HG02610 (cell line): ENCODE data around the gene TAS2R46.
"Not testable (repeated sequence)": the region's sequence is repeated elsewhere in the genome, so short reads cannot be mapped to it uniquely, and the experiment has no call there.

Source experiments
- ATAC-seq: cut with Tn5 transposase; IDR thresholded peaks from one replicate; pipeline ENCODE4 v1.9.1; 2021; ENCODE audit warnings: mild to moderate bottlenecking, moderate library complexity; ENCODE audit not compliant: unreplicated experiment

The TAS2R46 gene

DNA sequence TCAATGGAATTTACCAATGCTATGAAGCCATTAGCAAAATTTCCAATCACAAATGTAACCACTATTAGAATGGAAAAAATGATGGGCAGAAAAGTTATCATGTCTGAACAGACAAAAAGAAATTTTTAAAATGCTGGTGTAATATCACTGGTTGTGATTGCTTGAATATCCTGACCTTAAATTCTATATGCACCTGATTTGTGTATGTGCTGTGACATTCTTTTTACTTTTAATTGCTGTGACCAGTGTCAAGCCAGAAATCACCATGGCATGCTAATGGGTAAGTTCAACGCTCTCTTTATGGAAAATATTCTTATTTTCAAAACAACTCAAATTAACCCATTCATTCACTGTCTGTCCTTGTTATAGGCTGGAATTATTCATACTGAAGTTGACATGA lies at the start of gene TAS2R46:
TSS of gene TAS2R46 (minus strand) at position 101 of the 400 bp plus-strand sequence. CDS start at position 101, 0 bp downstream.
- ATAC-seq: not testable (repeated sequence)

- not testable (repeated sequence) for ATAC-seq
These were observed 49.1 kb upstream of the TAS2R46 start for GRCh38 chr12:11111213-11111612.

DNA sequence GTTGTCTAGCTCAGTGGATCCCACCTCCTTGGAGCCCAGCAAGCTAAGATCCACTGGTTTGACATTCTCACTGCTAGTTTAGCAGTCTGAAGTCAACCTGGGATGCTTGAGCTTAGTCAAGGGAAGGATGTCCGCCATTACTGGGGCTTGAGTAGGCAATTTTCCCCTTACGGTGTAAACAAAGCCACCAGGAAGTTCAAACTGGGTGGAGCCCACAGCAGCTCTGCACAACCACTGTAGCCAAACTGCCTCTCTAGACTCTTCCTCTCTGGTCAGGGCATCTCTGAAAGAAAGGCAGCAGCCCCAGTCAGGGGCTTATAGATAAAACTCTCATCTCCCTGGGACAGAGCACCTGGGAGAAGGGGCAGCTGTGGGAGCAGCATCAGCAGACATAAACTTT lies 46.8 kb upstream of the TAS2R46 start:
- ATAC-seq: no peak

- no peak for ATAC-seq
These were observed 45.6 kb upstream of the TAS2R46 start for GRCh38 chr12:11107719-11108118.

GRCh38 chr12:11106288-11106687 lies 44.2 kb upstream of the TAS2R46 start:
- ATAC-seq: no peak

GRCh38 chr12:11105546-11105945 lies 43.5 kb upstream of the TAS2R46 start:
- ATAC-seq: no peak

GRCh38 chr12:11094910-11095309 lies 32.8 kb upstream of the TAS2R46 start:
- peak; percentile 86 for ATAC-seq

DNA sequence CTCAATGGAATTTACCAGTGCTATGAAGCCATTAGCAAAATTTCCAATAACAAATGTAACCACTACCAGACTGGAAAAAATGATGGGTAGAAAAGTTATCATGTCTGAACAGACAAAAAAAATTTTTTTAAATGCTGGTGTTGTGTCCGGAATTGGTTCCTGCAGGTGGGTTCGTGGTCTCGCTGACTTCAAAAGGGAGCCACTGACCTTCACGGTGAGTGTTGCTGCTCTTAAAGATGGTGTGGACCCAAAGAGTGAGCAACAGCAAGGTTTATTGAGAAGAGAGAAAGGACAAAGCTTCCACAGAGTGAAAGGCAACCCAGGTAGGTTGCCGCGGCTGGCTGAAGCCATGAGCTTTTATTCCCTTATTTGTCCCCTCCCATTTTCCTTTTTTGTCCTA lies 30.0 kb upstream of the TAS2R46 start, which contains the start of gene TAS2R43:
TSS of gene TAS2R43 (minus strand) at position 186 of the 400 bp plus-strand sequence. CDS start at position 102, 84 bp downstream.
- no peak for ATAC-seq

DNA sequence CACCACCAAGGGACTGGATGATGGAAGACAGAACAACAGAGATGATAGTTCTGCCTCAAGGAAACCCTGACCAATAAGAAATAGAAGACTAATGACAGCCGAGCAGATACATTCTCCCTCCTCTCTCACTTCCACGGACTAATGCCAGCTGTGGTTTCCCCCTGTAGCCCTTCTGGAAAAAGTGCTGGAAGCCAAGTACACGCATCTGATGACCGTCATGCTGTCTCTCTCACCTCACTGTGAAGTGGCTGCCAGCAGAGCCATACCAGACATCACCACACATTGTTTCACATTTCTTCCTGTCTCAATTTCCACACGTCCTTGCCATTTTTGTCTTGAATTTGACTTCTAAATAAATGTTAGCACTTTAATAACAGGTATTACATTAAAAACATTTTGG lies 27.2 kb upstream of the TAS2R46 start:
- ATAC-seq: no peak

DNA sequence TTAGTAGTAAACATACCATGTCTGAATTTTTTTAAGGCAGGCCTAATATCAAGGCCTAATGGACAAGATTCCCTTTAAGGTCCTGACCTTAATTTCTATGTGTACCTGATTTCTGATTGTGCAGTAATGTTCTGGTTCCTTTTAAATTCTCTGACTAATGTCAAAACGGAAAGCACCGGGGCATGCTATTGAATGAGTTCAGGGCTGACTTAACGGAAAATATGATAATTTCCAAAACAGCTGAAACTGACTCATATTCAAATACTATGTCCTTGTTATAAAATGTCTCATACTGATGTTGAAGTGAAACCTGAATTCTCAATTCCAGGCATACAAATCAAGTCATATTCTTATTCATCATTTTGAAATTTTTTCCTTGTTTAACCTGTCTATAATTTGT lies 23.3 kb upstream of the TAS2R46 start:
- peak; percentile 83 for ATAC-seq

GRCh38 chr12:11081987-11082386 lies 19.9 kb upstream of the TAS2R46 start:
- ATAC-seq: no peak

GRCh38 chr12:11078246-11078645 lies 16.2 kb upstream of the TAS2R46 start:
- no peak for ATAC-seq

GRCh38 chr12:11075642-11076041 lies 13.5 kb upstream of the TAS2R46 start:
- peak; percentile 49 for ATAC-seq

- no peak for ATAC-seq
These were observed 9.3 kb upstream of the TAS2R46 start for GRCh38 chr12:11071414-11071813.

GRCh38 chr12:11070999-11071398 lies 8.9 kb upstream of the TAS2R46 start:
- no peak for ATAC-seq

GRCh38 chr12:11069854-11070365 lies 7.8 kb upstream of the TAS2R46 start:
- ATAC-seq: no peak

- no peak for ATAC-seq
These were observed 5.4 kb upstream of the TAS2R46 start for GRCh38 chr12:11067514-11067913.

- no peak for ATAC-seq
These were observed 2.3 kb downstream of the TAS2R46 start for GRCh38 chr12:11059784-11060183.

GRCh38 chr12:11059041-11059440 lies 3.1 kb downstream of the TAS2R46 start:
- ATAC-seq: no peak

GRCh38 chr12:11055306-11055705 lies 6.8 kb downstream of the TAS2R46 start:
- ATAC-seq: no peak

DNA sequence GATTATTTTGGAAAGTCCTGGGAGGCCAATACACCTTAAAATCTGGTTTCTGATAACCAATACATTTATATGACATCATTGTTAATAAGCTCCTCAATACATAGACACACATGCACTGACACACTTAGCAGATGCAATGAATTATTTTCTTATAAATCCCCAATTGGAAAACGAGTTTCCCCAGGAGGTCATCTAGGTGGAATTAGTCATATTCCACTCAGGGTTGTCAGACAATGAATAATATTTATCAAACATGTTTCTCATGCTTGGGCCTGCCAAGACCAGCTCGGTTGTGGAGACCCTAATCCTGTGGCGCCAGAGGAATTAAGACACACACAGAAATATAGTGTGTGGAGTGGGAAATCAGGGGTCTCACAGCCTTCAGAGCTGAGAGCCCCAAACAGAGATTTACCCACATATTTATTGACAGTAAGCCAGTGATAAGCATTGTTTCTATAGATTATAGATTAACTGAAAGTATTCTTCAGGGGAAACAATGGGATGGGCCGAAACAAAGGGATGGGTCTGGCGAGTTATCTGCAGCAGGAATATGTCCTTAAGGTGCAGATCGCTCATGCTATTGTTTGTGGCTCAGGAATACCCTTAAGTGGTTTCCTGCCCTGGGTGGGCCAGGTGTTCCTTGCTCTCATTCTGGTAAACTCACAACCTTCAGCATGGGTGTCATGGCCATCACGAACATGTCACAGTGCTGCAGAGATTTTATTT lies 12.1 kb downstream of the TAS2R46 start:
- ATAC-seq: not testable (repeated sequence)

DNA sequence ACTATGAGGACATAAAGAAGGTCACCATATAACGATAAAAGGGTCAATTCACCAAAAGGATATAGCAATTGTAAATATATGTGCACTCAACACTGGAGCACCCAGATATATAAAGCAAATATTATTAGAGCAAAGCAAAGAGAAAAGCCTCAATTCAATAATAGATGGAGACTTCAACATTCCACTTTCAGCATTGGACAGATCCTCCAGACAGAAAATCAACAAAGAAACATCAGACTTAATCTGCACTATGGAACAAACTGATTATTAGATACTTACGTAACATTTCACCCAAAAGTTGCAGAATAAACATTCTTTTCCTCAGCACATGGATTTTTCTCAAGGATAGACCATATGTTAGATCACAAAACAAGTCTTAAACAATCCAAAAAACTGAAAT lies 20.7 kb downstream of the TAS2R46 start:
- ATAC-seq: not testable (repeated sequence)

DNA sequence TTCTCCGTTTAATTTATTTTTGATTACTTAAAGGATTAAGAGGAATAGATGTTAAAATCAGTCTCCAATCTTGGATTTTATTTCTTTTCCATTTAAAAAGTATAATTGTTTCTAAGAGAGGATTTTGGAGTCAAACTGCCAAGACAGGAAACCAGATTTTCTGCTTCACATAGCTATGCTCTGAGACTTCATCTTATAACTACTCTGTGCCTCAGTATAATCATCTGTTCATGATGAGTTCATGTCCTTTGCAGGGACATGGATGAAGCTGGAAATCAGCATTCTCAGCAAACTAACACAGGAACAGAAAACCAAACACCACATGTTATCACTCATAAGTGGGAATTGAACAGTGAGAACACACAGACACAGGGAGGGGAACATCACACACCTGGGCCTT lies 21.9 kb downstream of the TAS2R46 start:
- no peak for ATAC-seq
